ENCODE measurements around the gene CYB5B. TPM values are rescaled to one million over a fixed set of nuclear protein-coding genes. Genes with fewer than 3 reads are reported as not detected.
"Not testable (repeated sequence)": the region's sequence is repeated elsewhere in the genome, so short reads cannot be mapped to it uniquely, and the experiment has no call there.

Gene CYB5B
- polyA plus RNA-seq, 3 donors: 32.3 to 90.4 (median 84.9) TPM

DNA sequence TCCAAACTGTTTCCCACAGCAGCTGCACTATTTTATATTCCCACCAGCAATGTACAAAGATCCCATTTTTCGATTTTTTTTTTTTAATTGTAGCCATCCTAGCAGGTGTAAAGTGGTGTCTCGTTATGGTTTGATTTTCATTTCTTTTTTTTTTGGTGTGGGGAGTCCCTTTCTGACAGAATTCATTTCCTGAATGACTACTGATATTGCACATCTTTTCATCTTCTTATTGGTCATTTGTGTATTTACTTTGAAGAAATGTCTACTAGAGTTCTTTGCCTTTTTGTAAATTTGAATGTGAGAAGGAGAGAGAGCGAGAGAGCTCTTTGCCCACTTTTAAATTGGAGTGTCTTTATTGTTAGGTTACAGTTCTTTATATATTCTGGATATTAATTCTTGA is 14.0 kb downstream of the CYB5B start:
- Mint-ChIP-seq H3K9me3 (no peaks in the 10 kb centered on the region), H3K4me3 (no peak overlapping the region), H3K27me3 (ENCODE audit: low read depth in 3 of 3) (peaks cover 0 to 1% (median 0%) of the 10 kb centered on the region in 3 donors), H3K27ac (peak overlapping the region in 1 of 7 donors; percentile 10), H3K36me3 (peaks cover 17 to 34% of the 10 kb centered on the region in 2 donors), H3K4me1 (peaks cover 34% of the 10 kb centered on the region)
- no peaks in the 10 kb centered on the region for H3K9me3 ChIP-seq (replicated peaks in 1 of 2; ENCODE audit: control insufficient read depth in 1 of 2, insufficient read depth in 1 of 2, low read length in 2 of 2)
- DNase-seq: peak in 1 of 3 donors; percentile 27
- H3K79me2 ChIP-seq (ENCODE audit: insufficient read depth, low read length): peaks cover 89% of the 10 kb centered on the region
- peaks cover 8 to 16% of the 10 kb centered on the region in 2 donors for H3K36me3 ChIP-seq (replicated peaks in 1 of 2; ENCODE audit: control insufficient read depth in 1 of 2, insufficient read depth in 2 of 2, low read length in 2 of 2)
- TF ChIP-seq, protein P1, sequence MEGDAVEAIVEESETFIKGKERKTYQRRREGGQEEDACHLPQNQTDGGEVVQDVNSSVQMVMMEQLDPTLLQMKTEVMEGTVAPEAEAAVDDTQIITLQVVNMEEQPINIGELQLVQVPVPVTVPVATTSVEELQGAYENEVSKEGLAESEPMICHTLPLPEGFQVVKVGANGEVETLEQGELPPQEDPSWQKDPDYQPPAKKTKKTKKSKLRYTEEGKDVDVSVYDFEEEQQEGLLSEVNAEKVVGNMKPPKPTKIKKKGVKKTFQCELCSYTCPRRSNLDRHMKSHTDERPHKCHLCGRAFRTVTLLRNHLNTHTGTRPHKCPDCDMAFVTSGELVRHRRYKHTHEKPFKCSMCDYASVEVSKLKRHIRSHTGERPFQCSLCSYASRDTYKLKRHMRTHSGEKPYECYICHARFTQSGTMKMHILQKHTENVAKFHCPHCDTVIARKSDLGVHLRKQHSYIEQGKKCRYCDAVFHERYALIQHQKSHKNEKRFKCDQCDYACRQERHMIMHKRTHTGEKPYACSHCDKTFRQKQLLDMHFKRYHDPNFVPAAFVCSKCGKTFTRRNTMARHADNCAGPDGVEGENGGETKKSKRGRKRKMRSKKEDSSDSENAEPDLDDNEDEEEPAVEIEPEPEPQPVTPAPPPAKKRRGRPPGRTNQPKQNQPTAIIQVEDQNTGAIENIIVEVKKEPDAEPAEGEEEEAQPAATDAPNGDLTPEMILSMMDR (IDR thresholded peaks at IDR 0.05): no peak
- no peak overlapping the region for H3K4me3 ChIP-seq (replicated peaks in 1 of 3; ENCODE audit: low read depth in 2 of 3, low read length in 3 of 3)
- no peak overlapping the region for H3K27ac ChIP-seq (ENCODE audit: low read depth in 1 of 2, low read length in 2 of 2)
- intact Hi-C loops (cut with micrococcal nuclease): no loop called here
- H4K20me1 ChIP-seq (ENCODE audit: insufficient read depth, low read length): peaks cover 34% of the 10 kb centered on the region
- H3K9ac ChIP-seq (ENCODE audit: insufficient read depth, low read length, poor library complexity, severe bottlenecking): no peak overlapping the region
- no peak overlapping the region for H3K4me2 ChIP-seq (replicated peaks; ENCODE audit: extremely low read depth, low read length, poor library complexity, severe bottlenecking)
- H2AFZ ChIP-seq (ENCODE audit: insufficient read depth, low read depth, low read length, poor library complexity, severe bottlenecking): no peak overlapping the region
- peaks cover 14 to 20% of the 10 kb centered on the region in 2 donors for H3K4me1 ChIP-seq (ENCODE audit: control insufficient read depth in 1 of 2, insufficient read depth in 2 of 2, low read length in 2 of 2)
- WGBS (ENCODE audit: insufficient coverage): no CpG with 5 or more reads among the region's 3 CpGs
- H3K27me3 ChIP-seq (ENCODE audit: control insufficient read depth in 2 of 2, insufficient read depth in 2 of 2, low read length in 2 of 2): no peaks in the 10 kb centered on the region

DNA sequence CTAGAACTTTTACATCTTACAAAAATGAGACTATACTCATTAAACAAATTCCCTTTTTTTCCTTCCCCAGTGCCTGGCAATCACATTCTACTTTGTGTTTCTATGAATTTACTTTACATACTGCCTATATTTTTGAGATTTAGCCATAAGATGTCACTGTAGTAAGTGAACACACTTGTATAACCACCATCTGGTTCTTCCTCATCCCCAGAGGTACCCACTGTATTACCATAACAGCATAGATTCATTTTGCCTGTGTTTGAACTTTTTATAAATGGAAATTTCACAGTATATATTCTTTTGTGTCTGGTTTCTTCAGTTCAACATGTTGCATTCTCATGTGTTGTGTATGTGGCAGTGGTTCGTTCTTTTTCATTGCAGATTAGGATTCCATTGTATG is 15.8 kb downstream of the CYB5B start:
- H3K36me3 ChIP-seq (replicated peaks in 1 of 2; ENCODE audit: control insufficient read depth in 1 of 2, insufficient read depth in 2 of 2, low read length in 2 of 2): peaks cover 0 to 9% of the 10 kb centered on the region in 2 donors
- H2AFZ ChIP-seq (ENCODE audit: insufficient read depth, low read depth, low read length, poor library complexity, severe bottlenecking): no peak overlapping the region
- H4K20me1 ChIP-seq (ENCODE audit: insufficient read depth, low read length): peaks cover 31% of the 10 kb centered on the region
- H3K36me3 Mint-ChIP-seq: peaks cover 13 to 29% of the 10 kb centered on the region in 2 donors
- no peak overlapping the region for H3K4me3 Mint-ChIP-seq
- no CpG with 5 or more reads among the region's 1 CpG for WGBS (ENCODE audit: insufficient coverage)
- H3K4me2 ChIP-seq (replicated peaks; ENCODE audit: extremely low read depth, low read length, poor library complexity, severe bottlenecking): no peak overlapping the region
- H3K27ac ChIP-seq (ENCODE audit: low read depth in 1 of 2, low read length in 2 of 2): no peak overlapping the region
- no peaks in the 10 kb centered on the region for H3K27me3 ChIP-seq (ENCODE audit: control insufficient read depth in 2 of 2, insufficient read depth in 2 of 2, low read length in 2 of 2)
- H3K4me1 ChIP-seq (ENCODE audit: control insufficient read depth in 1 of 2, insufficient read depth in 2 of 2, low read length in 2 of 2): peaks cover 21 to 37% of the 10 kb centered on the region in 2 donors
- peaks cover 49% of the 10 kb centered on the region for H3K4me1 Mint-ChIP-seq
- peaks cover 0 to 1% (median 0%) of the 10 kb centered on the region in 3 donors for H3K27me3 Mint-ChIP-seq (ENCODE audit: low read depth in 3 of 3)
- no peak for DNase-seq
- H3K4me3 ChIP-seq (replicated peaks in 1 of 3; ENCODE audit: low read depth in 2 of 3, low read length in 3 of 3): no peak overlapping the region
- H3K27ac Mint-ChIP-seq: peak overlapping the region in 1 of 7 donors; percentile 80
- TF ChIP-seq, protein P1 (IDR thresholded peaks at IDR 0.05): no peak
- H3K9me3 ChIP-seq (replicated peaks in 1 of 2; ENCODE audit: control insufficient read depth in 1 of 2, insufficient read depth in 1 of 2, low read length in 2 of 2): no peaks in the 10 kb centered on the region
- H3K9ac ChIP-seq (ENCODE audit: insufficient read depth, low read length, poor library complexity, severe bottlenecking): no peak overlapping the region
- no peaks in the 10 kb centered on the region for H3K9me3 Mint-ChIP-seq
- intact Hi-C loops (cut with micrococcal nuclease): no loop called here
- peaks cover 81% of the 10 kb centered on the region for H3K79me2 ChIP-seq (ENCODE audit: insufficient read depth, low read length)

DNA sequence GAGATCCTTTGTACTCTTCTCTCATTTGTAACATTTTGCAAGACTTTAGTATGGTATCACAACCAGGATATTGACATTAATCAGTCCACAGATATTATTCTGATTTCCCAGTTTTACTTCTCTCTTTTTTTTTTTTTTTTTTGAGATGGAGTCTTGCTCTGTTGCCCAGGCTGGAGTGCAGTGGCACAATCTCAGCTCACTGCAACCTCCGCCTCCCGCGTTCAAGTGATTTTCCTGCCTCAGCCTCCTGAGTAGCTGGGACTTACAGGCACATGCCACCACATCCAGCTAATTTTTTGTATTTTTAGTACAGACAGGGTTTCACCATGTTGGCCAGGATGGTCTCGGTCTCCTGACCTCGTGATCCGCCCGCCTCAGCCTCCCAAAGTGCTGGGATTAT is 16.6 kb downstream of the CYB5B start:
- H3K9me3 ChIP-seq (replicated peaks in 1 of 2; ENCODE audit: control insufficient read depth in 1 of 2, insufficient read depth in 1 of 2, low read length in 2 of 2); H3K27me3 Mint-ChIP-seq (ENCODE audit: low read depth in 3 of 3); H3K27me3 ChIP-seq (ENCODE audit: control insufficient read depth in 2 of 2, insufficient read depth in 2 of 2, low read length in 2 of 2); H3K9ac ChIP-seq (ENCODE audit: insufficient read depth, low read length, poor library complexity, severe bottlenecking); DNase-seq; H3K4me3 Mint-ChIP-seq; H3K4me2 ChIP-seq (replicated peaks; ENCODE audit: extremely low read depth, low read length, poor library complexity, severe bottlenecking); H3K36me3 ChIP-seq (replicated peaks in 1 of 2; ENCODE audit: control insufficient read depth in 1 of 2, insufficient read depth in 2 of 2, low read length in 2 of 2); H3K27ac ChIP-seq (ENCODE audit: low read depth in 1 of 2, low read length in 2 of 2); H3K4me3 ChIP-seq (replicated peaks in 1 of 3; ENCODE audit: low read depth in 2 of 3, low read length in 3 of 3); intact Hi-C loops (cut with micrococcal nuclease); H3K9me3 Mint-ChIP-seq; H2AFZ ChIP-seq (ENCODE audit: insufficient read depth, low read depth, low read length, poor library complexity, severe bottlenecking): not testable (repeated sequence)
- Histone ChIP-seq H4K20me1 (ENCODE audit: insufficient read depth, low read length) (peaks cover 23% of the 10 kb centered on the region), H3K79me2 (ENCODE audit: insufficient read depth, low read length) (peaks cover 82% of the 10 kb centered on the region), H3K4me1 (ENCODE audit: control insufficient read depth in 1 of 2, insufficient read depth in 2 of 2, low read length in 2 of 2) (peaks cover 18 to 35% of the 10 kb centered on the region in 2 donors)
- 94% methylated on average over 3 of the region's 7 CpGs for WGBS (ENCODE audit: insufficient coverage)
- Mint-ChIP-seq H3K4me1 (peaks cover 47% of the 10 kb centered on the region), H3K36me3 (peaks cover 13 to 26% of the 10 kb centered on the region in 2 donors), H3K27ac (peak overlapping the region in 1 of 7 donors; percentile 42)
